Fibroblast of villous mesenchyme (primary cell): Measurements from ENCODE around the gene LRFN2. TPM values are rescaled to one million over a fixed set of nuclear protein-coding genes. Genes with fewer than 3 reads are reported as not detected.

Experiments
- DNase-seq: peaks from one replicate; pipeline ENCODE4 v3.0.0-alpha.2; 2010; ENCODE audit warnings: low read depth
- H3K4me3 ChIP-seq: 2 replicates; pipeline ENCODE4 v1.5.1; 2011; ENCODE audit warnings: low read depth, mild to moderate bottlenecking, low read length
- total RNA-seq: library from RNA; depleted of rRNA; stranded (reverse); fragments of >200 nt; gene quantifications from 2 replicates; pipeline ENCODE4 v1.2.3, GENCODE V29; 2012
- TF ChIP-seq, protein P1 (sequence below): IDR thresholded peaks from 2 replicates; pipeline ENCODE4 v1.5.1; 2012; ENCODE audit warnings: low read depth, mild to moderate bottlenecking, low read length; ENCODE audit not compliant: insufficient read depth

Gene LRFN2
- total RNA-seq, 1 donor = not detected

DNA sequence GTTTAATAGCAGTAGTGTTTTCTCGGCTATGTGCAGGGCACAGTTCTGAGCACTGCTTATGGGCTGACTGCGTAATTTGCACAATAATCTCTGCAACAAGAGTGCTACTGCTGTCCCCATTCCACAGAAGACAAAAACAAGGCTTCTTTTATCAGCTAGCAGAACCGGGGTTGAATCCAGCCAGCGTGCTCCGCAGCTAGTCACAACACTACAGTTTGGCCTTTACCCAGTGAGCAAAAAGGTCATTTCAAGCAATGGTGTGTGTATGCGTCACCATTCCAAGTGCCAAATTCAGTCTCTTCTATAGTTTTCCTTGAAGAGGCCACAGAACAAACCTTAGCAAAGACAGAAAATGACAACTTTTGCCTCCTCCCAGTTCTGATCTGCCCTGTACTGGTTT lies 61.1 kb downstream of the LRFN2 start:
- DNase-seq = no peak
- TF ChIP-seq, protein P1, sequence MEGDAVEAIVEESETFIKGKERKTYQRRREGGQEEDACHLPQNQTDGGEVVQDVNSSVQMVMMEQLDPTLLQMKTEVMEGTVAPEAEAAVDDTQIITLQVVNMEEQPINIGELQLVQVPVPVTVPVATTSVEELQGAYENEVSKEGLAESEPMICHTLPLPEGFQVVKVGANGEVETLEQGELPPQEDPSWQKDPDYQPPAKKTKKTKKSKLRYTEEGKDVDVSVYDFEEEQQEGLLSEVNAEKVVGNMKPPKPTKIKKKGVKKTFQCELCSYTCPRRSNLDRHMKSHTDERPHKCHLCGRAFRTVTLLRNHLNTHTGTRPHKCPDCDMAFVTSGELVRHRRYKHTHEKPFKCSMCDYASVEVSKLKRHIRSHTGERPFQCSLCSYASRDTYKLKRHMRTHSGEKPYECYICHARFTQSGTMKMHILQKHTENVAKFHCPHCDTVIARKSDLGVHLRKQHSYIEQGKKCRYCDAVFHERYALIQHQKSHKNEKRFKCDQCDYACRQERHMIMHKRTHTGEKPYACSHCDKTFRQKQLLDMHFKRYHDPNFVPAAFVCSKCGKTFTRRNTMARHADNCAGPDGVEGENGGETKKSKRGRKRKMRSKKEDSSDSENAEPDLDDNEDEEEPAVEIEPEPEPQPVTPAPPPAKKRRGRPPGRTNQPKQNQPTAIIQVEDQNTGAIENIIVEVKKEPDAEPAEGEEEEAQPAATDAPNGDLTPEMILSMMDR = no peak
- H3K4me3 ChIP-seq = no peak overlapping the region

DNA sequence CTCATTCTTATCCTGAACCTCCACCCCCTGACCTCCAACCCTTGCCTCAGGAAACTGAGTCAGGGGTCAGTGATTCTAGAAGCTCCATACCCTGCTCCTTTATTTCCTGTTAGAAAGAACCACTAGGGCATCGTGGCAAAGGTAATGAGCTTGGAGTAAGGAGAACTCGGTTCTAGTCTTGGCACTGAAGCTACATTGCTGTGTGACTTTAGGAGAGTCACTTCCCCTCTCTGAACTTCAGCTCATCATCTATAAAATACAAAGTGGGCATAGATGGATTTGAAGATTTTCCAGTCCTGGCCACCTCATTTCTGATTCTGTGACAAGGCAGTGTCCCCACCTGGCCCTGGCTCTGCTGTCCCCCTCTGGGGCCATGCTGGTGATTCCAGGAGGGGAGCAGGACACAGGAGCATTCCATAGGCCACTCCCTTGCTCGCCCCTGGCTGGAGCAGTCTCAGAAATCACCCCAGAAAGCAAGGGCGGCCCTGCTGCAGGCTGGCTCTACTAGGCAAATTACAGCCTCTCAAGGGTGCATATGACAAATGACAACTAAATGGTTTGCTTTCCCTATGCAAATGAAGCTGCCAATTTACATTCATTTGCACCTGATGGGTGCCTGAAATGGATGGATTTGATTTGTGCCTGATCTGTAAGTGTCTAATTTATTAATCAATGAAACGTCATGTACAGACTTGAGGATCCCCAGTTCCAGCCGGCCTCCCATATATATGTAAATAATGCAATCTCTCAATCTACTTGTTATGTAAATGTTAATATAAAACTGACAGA lies 62.2 kb downstream of the LRFN2 start:
- no peak overlapping the region for H3K4me3 ChIP-seq
- TF ChIP-seq, protein P1 = no peak
- no peak for DNase-seq

DNA sequence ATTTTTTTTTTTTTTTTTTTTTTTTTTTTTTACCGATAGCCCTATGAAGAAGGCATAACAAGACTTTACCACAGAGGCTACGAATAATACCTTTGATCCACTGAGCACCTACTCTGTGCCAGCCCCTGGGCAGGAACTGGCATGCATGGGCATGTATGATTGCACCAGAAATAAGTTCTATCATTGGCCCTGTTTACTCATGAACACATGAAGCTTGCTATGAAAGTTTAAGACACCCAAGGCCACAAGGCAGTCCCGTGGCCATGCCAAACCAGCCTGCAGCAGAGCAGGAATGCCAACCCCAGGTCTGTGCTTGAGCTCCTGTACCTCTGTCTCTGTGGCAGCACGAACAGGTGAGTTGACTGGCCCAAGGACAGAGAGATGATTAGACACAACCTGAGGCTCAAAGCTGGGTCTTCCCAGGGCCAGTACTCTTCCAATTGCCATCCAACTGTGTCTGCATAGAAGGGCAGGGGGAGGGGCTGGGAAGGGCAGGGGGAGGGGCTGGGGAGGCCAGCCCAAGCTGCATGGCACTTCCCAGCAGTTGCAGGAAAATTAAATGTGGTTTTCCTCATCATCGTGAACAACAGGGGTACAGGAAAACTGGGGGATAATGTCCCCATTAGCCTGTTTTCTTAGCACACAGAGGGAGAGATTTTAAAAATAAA lies 63.5 kb downstream of the LRFN2 start:
- no peak overlapping the region for H3K4me3 ChIP-seq
- TF ChIP-seq, protein P1 = no peak
- DNase-seq = no peak

DNA sequence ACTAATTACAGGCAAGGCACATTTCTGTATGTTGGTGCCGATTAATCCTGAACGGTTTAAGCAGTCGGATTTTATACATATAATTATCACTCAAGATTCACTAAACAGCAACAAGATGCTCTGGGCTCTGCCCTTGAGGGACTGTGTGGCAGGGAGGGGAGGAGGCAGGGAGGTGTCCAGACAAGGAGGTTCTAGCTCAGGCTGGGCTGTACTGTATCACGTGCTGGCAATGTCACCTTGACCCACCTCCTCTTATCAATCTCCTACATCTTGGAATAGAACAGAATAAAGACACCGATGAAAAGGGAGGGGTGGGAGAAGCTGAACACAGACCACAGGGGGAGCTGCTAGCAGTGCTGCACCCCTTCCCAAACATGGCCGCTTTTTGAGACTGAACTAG lies 65.7 kb downstream of the LRFN2 start:
- DNase-seq = no peak
- H3K4me3 ChIP-seq = no peak overlapping the region
- TF ChIP-seq, protein P1 = no peak

DNA sequence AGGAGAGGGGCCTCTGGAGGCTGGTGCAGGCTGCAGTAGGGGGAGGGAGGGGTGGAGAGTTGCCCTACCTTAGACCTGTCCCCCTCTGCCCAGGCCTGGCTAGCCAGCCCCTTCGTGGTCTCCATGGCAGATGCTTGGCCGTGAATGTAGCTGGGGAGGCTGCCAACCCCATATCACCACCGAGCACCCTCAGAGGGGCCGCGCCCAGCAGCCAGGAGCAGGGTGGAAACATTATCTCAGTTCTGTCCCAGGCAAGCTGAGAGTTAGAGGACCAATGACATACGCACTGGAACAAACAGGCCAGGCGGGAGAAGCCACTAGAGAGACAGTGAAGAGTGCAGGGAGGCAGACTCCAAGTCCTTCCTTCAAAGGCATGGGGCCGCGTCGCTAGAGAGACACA lies 66.5 kb downstream of the LRFN2 start:
- DNase-seq = no peak
- TF ChIP-seq, protein P1 = no peak
- no peak overlapping the region for H3K4me3 ChIP-seq

DNA sequence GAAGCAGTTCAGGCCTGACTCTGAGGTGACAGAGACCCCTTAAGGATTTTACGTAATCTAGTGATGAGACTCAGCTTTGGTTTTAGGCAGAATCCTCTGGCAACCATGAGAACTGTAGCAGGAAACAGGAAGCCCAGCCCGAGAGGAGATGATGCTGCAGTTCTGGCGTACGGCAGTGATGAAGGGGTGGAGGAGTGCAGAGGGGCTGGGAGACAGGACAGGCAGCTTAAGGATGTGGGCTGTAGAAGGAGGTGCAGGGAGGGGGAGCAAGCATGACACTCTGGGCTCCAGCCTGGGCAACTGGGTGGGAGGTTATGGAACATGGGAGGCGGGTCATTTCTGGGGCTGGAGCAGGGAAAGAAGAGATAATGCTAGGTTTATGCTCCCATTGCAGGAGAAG lies 67.1 kb downstream of the LRFN2 start:
- TF ChIP-seq, protein P1 = no peak
- no peak overlapping the region for H3K4me3 ChIP-seq

More for the DNA sequence above, 67.1 kb downstream of the LRFN2 start:
- no peak for DNase-seq
